Activated T-cell treated with anti-CD3 and anti-CD28 coated beads, Interleukin-2, amount 50 U/mL, for 24 hours (primary cell): ENCODE measurements around the gene RABEP1.
A peak's percentile ranks its signal among the peaks of the same experiment; 100 is the strongest.
"Not testable (repeated sequence)": the region's sequence is repeated elsewhere in the genome, so short reads cannot be mapped to it uniquely, and the experiment has no call there.

Source experiments
- DNase-seq: peaks from one replicate; pipeline ENCODE4 v3.0.0-alpha.2; 2020
- H3K27ac Mint-ChIP-seq: 2 replicates; pipeline ENCODE4 v1.8.0; 2020; ENCODE audit warnings: mild to moderate bottlenecking, mixed read lengths
- H3K27me3 Mint-ChIP-seq: 2 replicates; pipeline ENCODE4 v1.8.0; 2020; ENCODE audit warnings: mixed read lengths
- H3K36me3 Mint-ChIP-seq: 2 replicates; pipeline ENCODE4 v1.8.0; 2020; ENCODE audit warnings: low read depth, mixed read lengths
- H3K4me1 Mint-ChIP-seq: 2 replicates; pipeline ENCODE4 v1.8.0; 2020; ENCODE audit warnings: low read depth, mixed read lengths
- H3K4me3 Mint-ChIP-seq: 2 replicates; pipeline ENCODE4 v1.8.0; 2020; ENCODE audit warnings: mild to moderate bottlenecking, moderate library complexity, mixed read lengths
- H3K9me3 Mint-ChIP-seq: 2 replicates; pipeline ENCODE4 v1.8.0; 2020; ENCODE audit warnings: mixed read lengths

Gene RABEP1

DNA sequence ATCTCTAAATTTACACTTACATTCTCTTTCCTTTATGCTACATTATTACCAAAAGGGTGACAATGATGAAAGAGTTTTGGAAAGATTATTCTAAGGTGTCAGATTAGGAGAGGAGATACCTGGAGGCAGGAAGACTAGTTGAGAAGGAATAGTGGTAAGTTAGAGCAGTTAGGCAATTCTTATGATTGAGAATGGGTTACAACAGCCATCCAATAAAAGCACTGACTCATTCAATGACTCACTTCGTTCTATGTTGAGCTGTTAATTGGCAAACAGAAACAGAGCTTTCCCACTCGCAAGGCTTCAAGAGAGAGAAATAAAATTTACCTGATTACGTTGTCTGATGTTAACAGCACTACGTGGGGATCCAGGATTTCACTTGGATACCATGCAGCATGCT is 131.6 kb downstream of the RABEP1 start:
- peak overlapping the region; percentile 80 for H3K27ac Mint-ChIP-seq
- no peaks in the 10 kb centered on the region for H3K9me3 Mint-ChIP-seq
- no peaks in the 10 kb centered on the region for H3K27me3 Mint-ChIP-seq
- H3K4me1 Mint-ChIP-seq, result peaks cover 65% of the 10 kb centered on the region
- DNase-seq, result no peak
- no peak overlapping the region for H3K4me3 Mint-ChIP-seq
- H3K36me3 Mint-ChIP-seq, result peaks cover 92% of the 10 kb centered on the region

DNA sequence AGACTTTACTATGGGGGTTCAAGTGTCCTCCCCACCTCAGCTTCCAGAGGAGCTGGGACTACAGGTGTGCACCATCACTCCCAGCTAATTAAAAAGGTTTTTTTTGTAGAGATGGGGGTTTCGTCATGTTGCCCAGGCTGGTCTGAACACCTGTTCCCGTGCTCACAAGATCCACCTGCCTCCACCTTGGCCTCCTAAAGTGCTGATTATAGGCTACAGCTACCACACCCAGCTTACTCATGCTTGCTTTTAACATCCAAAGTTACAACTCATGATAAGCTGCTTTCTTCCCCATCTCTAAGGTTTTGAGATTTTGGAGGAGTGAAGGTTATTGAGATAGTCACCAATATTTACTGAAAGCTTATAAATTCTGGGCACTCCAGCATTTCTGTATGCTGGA is 134.8 kb downstream of the RABEP1 start:
- peaks cover 95% of the 10 kb centered on the region for H3K36me3 Mint-ChIP-seq
- peak overlapping the region; percentile 100 for H3K4me3 Mint-ChIP-seq
- H3K27ac Mint-ChIP-seq, result peak overlapping the region; percentile 86
- no peaks in the 10 kb centered on the region for H3K9me3 Mint-ChIP-seq
- no peak for DNase-seq
- H3K27me3 Mint-ChIP-seq, result no peaks in the 10 kb centered on the region
- peaks cover 64% of the 10 kb centered on the region for H3K4me1 Mint-ChIP-seq

DNA sequence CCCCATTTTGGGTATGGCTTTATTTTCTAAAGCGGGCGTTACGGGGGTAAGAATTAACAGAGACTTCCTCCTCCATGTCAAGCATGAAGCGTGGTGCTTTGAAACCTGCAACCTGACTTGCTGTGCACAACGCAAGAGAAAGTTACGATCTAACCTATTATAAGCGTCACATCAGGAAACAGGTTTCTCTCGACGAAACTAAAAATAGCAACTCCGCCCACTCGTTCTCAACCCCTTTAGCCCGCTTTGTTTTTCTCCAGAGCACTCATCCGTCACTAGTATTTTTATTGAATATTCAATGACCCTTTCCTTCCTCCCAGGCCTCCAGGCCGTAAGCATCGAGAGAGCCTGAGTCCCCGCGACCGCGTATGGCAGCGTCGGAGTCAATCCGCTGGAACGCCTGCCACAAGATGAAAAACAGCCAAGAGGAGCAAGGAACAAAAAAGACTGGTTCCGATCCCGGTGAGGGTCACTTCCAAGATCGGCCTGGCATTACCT is 136.8 kb downstream of the RABEP1 start:
- Mint-ChIP-seq H3K27me3 (no peaks in the 10 kb centered on the region), H3K9me3 (no peaks in the 10 kb centered on the region), H3K4me1 (peaks cover 56% of the 10 kb centered on the region), H3K27ac (peak overlapping the region; percentile 100), H3K4me3 (peak overlapping the region; percentile 100), H3K36me3 (peaks cover 94% of the 10 kb centered on the region)
- no peak for DNase-seq

DNA sequence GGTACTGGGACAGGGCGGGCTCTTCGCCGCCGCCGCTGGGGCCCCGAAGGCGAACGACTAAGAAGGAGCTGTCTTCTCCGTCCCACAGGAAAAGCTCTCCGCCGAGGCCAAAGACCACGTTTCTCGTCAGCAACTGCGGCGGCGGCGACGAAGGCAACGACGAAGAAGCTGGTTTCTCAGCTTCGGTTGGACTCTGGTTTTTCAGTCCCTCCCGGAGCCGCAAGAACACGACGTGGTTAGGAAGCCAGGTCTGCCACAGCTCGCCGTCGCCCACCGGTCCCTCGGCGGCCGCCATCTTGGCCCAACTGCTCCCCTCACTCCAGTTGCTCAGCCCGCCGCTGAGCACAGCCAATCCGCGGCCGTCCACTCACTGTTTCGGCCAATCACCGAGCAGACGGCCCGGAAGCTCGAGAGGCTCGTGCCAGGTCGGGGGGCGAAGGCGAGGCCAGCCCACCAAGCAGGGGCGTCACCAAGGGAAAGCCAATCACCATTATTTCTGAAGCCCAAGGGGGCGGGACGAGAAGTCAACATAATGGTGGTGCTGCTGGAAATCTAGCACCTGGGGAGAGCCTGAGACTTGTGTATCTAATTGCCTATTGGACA is 137.4 kb downstream of the RABEP1 start, which contains the start of gene NUP88:
TSS of gene NUP88 (minus strand) at position 307 of the 603 bp plus-strand sequence. CDS start at position 295, 12 bp downstream.
- Mint-ChIP-seq H3K36me3 (peaks cover 94% of the 10 kb centered on the region), H3K4me3 (peak within 1 kb of the TSS; percentile 100), H3K9me3 (no peaks in the 10 kb centered on the region), H3K27me3 (no peaks in the 10 kb centered on the region), H3K4me1 (peaks cover 52% of the 10 kb centered on the region), H3K27ac (peak within 1 kb of the TSS; percentile 100)
- DNase-seq, result no peak

DNA sequence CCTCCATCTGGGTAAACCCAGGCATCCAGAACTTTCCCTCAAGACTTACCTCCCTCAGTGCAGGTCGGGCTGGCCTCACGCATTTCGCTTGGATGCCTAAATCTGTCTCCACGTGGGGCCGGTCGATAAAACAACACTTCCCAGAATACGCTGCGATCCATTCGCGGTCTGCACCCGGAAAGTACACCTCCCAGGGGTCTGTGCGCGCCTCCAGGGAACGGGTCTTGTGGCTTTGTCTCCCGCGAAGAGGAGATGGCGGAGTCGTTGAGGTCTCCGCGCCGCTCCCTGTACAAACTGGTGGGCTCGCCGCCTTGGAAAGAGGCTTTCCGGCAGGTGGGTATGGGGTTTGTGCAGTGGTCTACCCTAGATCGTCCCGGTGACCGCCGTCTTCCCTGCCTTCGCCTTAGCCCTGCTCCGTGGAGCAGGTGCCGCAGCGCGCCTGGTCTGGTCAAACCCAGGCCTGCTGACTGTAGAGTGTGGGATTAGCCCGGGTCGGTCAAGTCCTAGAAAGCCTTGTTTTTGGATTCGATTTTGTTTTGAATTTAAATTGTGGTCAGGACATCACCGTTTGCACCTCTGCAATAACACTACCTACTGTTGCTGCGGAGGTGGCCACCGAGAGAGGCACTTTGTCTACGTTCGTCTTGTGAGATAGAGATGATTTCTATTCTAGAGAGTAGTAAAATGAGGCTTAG is 138.0 kb downstream of the RABEP1 start, which contains the start of gene RPAIN:
TSS of gene RPAIN (plus strand) at position 224 of the 695 bp plus-strand sequence. CDS start at position 253, 29 bp downstream.
- Mint-ChIP-seq H3K4me1 (peaks cover 49% of the 10 kb centered on the region), H3K27ac (peak within 1 kb of the TSS; percentile 100), H3K4me3 (peak within 1 kb of the TSS; percentile 100)

DNA sequence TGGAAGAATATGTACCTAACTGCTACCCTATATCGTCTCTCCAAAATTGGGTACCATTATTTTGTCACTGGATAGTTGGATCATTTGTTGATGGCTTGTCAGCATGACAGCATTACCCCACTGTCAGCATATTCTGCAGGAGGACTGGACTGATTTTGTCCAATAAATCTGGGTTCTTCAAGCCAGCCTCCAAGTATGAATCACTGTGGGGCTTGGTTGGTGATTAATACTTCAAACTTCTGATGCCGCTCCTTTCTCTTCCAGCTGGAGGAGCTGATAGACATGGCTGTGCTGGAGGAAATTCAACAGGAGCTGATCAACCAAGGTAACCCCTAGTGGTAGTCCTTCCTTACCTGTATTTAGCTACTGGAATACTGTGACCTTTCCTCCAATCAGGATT is 140.4 kb downstream of the RABEP1 start:
- Mint-ChIP-seq H3K4me1 (peaks cover 37% of the 10 kb centered on the region), H3K27me3 (no peaks in the 10 kb centered on the region), H3K36me3 (peaks cover 92% of the 10 kb centered on the region), H3K27ac (peak overlapping the region; percentile 100), H3K9me3 (no peaks in the 10 kb centered on the region), H3K4me3 (no peak overlapping the region)
- DNase-seq, result no peak

More for the DNA sequence above, 138.0 kb downstream of the RABEP1 start, which contains the start of gene RPAIN:
- Mint-ChIP-seq H3K27me3 (no peaks in the 10 kb centered on the region), H3K9me3 (no peaks in the 10 kb centered on the region), H3K36me3 (peaks cover 95% of the 10 kb centered on the region)
- peak; percentile 95 for DNase-seq

DNA sequence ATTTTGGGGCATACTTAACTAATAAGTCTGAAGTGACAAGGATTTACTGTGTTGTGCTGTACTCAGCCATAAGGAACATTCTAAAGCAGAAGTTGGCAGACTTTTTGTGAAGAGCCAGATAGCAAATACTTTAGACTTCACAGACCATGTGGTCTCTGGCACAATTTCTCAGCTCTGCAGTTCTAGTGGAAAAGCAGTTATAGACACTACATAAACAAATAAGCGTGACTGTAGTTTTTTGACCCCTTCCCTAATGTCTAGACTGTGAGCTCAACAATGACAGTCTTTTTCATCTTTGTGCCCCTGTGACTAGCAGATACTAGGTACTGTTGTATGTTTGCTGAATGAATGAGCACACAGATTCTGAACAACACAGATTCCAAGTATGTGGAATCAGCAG is 142.8 kb downstream of the RABEP1 start:
- H3K9me3 Mint-ChIP-seq, result no peaks in the 10 kb centered on the region
- DNase-seq, result no peak
- peaks cover 95% of the 10 kb centered on the region for H3K36me3 Mint-ChIP-seq
- H3K4me1 Mint-ChIP-seq, result peaks cover 29% of the 10 kb centered on the region
- peak overlapping the region; percentile 33 for H3K27ac Mint-ChIP-seq
- H3K4me3 Mint-ChIP-seq, result no peak overlapping the region
- H3K27me3 Mint-ChIP-seq, result no peaks in the 10 kb centered on the region

DNA sequence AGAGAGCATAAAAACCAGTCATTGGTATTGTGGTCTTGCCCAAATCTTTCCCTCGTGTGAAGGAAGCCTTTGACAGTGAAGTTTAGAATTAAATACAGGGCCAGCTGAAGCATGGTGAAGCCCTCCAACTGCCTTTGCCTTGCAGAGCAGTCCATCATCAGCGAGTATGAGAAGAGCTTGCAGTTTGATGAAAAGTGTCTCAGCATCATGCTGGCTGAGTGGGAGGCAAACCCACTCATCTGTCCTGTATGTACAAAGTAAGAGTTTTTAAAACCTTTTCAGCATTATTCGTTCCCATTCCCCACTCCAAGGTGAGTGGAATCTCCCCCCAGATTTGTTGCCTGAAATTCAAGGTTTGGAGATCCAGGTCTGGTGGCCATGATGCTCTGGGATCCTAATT is 143.7 kb downstream of the RABEP1 start:
- Mint-ChIP-seq H3K4me3 (no peak overlapping the region), H3K27me3 (no peaks in the 10 kb centered on the region), H3K36me3 (peaks cover 95% of the 10 kb centered on the region), H3K27ac (peak overlapping the region; percentile 69), H3K9me3 (no peaks in the 10 kb centered on the region), H3K4me1 (peaks cover 29% of the 10 kb centered on the region)
- no peak for DNase-seq

DNA sequence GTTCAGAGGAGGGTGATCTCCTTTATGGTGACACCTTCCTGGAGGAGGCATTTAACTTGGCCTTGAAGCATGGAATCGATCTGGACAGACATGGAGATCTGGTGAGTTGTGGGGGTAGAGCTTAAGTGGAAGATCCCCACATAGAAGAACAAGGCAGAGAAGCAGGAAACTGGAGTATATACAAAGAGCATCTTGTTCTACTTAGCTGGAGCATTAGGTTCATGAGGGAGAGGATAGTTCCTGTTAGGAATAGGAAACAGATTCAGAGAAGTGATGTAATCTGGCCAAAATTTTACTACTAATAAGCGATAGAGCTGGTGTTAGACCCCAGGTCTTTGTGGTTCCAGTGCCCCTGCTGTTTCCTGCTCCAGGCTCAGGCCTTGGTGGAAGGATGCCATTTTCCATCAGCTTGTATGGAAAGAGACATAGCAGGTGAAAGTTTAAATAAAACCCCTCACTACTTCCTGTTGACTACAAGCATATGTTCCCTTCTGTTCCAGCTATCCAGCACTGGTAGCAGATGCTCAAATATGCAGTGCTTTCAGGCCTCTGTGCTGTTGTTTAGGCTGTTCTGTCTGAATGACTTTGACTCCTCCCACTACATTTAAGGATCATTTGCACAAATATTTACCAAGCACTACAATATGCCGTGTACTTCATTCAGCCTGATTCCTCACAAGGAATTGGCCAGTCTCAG is 147.3 kb downstream of the RABEP1 start:
- no peak for DNase-seq
- Mint-ChIP-seq H3K4me1 (peaks cover 17% of the 10 kb centered on the region), H3K4me3 (no peak overlapping the region), H3K36me3 (peaks cover 96% of the 10 kb centered on the region), H3K27ac (peak overlapping the region; percentile 60), H3K9me3 (no peaks in the 10 kb centered on the region), H3K27me3 (no peaks in the 10 kb centered on the region)

DNA sequence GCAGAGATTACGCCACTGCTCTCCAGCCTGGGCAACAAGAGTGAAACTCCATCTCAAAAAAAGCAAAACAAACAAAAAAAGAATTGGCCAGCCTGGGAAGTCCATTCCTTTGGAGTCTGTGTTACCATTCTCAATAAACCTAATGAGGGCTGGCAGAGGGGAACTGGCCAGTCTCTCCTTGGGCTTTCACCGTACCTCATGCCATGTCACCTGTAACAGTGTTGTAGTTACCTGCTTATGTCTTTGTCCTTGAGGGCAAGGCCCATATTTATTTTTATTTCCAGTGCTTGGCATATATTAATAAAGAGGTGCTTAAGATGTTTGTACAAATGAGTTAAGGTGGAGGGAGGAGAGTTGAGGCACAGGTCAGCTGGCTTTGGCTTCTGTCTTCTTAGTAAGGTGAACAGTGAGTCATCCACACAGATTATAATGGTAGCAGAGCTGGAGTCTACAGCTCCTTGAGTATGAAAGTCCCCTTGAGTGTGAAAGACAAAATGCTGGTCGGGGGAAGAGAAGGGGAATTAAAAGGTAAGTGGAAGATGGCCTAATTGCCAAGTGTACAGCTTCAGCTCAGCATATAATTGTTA is 148.4 kb downstream of the RABEP1 start:
- peaks cover 95% of the 10 kb centered on the region for H3K36me3 Mint-ChIP-seq
- no peaks in the 10 kb centered on the region for H3K27me3 Mint-ChIP-seq
- peaks cover 23% of the 10 kb centered on the region for H3K4me1 Mint-ChIP-seq
- no peak overlapping the region for H3K4me3 Mint-ChIP-seq
- H3K27ac Mint-ChIP-seq, result peak overlapping the region; percentile 60
- DNase-seq, result no peak
- no peaks in the 10 kb centered on the region for H3K9me3 Mint-ChIP-seq

DNA sequence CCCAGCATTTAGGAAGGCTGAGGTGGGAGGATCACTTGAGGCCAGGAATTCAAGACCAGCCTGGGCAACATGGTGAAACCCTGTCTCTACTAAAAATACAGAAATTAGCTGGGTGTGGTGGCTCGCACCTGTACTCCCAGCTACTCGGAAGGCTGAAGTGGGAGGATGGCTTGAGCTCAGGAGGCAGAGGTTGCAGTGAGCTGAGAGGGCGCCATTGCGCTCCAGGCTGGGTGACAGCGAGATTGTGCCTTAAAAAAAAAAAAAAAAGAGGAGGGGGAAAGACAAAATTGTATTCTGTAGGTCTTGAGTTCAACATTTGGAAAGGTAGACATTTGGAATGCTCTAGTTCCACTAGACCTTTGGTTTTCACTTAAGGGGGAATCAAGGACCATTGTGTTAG is 149.2 kb downstream of the RABEP1 start:
- peaks cover 94% of the 10 kb centered on the region for H3K36me3 Mint-ChIP-seq
- not testable (repeated sequence) for H3K9me3 Mint-ChIP-seq, H3K4me3 Mint-ChIP-seq

DNA sequence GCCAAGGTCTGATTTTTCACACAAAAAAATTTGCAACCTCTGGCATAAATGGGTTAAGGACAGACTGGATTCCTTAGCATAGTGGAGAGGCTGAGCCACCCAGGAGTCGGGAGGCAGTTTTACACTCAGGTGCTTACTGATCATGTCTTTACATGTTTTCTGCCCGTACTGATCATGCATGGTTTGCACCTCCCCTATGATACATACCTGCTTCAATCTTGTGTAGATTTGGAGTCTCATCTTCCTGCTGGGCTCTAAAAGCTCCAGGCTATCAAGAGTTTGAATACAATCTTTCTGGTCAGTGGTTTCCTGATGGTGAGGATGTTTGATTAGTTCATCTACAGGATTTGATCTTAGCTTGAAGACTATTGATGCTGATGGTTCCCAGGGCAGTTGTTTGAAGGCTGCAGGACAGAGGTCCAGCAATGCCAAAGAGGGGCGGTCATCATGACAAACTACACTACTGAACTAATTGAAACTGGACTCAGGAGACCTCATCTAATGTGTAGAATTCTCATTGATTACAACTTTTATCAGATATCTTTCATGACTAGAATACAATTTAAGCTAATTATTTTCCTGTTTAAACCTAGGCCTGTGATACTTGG is 150.0 kb downstream of the RABEP1 start:
- H3K27ac Mint-ChIP-seq, result peak overlapping the region; percentile 60
- DNase-seq, result no peak
- H3K9me3 Mint-ChIP-seq, result no peaks in the 10 kb centered on the region
- no peak overlapping the region for H3K4me3 Mint-ChIP-seq
- peaks cover 34% of the 10 kb centered on the region for H3K4me1 Mint-ChIP-seq
- H3K27me3 Mint-ChIP-seq, result no peaks in the 10 kb centered on the region
- H3K36me3 Mint-ChIP-seq, result peaks cover 97% of the 10 kb centered on the region

More for the DNA sequence above, 149.2 kb downstream of the RABEP1 start:
- not testable (repeated sequence) for H3K27me3 Mint-ChIP-seq, DNase-seq
- peak overlapping the region; percentile 60 for H3K27ac Mint-ChIP-seq
- H3K4me1 Mint-ChIP-seq, result peaks cover 26% of the 10 kb centered on the region

DNA sequence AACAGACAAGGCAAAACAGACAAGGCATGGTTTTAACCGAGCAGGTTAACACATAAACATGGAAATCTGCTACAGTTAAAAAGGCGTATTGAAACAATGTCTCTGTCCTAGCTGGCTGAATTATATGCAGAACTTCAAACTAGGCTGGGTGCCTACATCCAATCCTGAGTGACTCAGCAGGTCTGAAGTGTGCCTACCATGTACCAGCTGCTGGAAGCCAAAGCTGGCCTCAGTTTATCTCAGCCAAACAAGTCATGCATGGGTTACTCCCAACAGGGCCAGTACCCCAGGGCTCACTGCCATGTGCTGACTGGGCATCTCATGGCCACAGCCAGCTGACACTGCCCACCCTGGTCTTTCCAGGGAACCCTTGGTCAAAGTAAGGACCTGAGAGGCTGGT is 152.9 kb downstream of the RABEP1 start:
- peak overlapping the region; percentile 90 for H3K27ac Mint-ChIP-seq
- peak overlapping the region; percentile 49 for H3K4me3 Mint-ChIP-seq
- H3K27me3 Mint-ChIP-seq, result no peaks in the 10 kb centered on the region
- H3K4me1 Mint-ChIP-seq, result peaks cover 53% of the 10 kb centered on the region
- no peaks in the 10 kb centered on the region for H3K9me3 Mint-ChIP-seq
- DNase-seq, result no peak
- H3K36me3 Mint-ChIP-seq, result peaks cover 90% of the 10 kb centered on the region
